HG02642 (cell line): Measurements from ENCODE around the gene SLC28A3.
"Not testable (repeated sequence)": the region's sequence is repeated elsewhere in the genome, so short reads cannot be mapped to it uniquely, and the experiment has no call there.

ENCODE experiments used
- ATAC-seq: cut with Tn5 transposase; IDR thresholded peaks from one replicate; pipeline ENCODE4 v1.9.1; 2021; ENCODE audit warnings: mild to moderate bottlenecking; ENCODE audit not compliant: unreplicated experiment, poor library complexity

The SLC28A3 gene, protein sequence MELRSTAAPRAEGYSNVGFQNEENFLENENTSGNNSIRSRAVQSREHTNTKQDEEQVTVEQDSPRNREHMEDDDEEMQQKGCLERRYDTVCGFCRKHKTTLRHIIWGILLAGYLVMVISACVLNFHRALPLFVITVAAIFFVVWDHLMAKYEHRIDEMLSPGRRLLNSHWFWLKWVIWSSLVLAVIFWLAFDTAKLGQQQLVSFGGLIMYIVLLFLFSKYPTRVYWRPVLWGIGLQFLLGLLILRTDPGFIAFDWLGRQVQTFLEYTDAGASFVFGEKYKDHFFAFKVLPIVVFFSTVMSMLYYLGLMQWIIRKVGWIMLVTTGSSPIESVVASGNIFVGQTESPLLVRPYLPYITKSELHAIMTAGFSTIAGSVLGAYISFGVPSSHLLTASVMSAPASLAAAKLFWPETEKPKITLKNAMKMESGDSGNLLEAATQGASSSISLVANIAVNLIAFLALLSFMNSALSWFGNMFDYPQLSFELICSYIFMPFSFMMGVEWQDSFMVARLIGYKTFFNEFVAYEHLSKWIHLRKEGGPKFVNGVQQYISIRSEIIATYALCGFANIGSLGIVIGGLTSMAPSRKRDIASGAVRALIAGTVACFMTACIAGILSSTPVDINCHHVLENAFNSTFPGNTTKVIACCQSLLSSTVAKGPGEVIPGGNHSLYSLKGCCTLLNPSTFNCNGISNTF

DNA sequence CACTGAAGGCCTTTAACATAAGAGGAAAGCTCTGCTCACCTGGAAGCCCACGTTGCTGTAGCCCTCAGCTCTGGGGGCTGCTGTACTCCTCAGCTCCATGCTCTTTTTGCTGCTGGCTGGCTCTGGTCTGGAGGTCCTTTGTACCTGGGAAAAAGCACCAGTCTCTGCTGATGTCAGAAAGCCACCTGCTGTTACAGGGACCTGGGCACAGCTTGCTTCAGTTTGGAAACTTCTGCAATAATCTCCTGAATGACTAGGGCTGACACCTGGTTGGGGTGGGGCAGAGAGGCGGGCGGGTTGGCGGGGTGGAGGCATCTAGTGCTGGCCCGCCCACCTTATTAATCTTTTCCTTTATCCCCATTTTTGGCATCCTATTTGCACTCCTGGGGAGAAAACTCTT lies at the start of gene SLC28A3:
TSS of gene SLC28A3 (minus strand) at position 224 of the 400 bp plus-strand sequence. CDS start at position 99, 125 bp downstream.
- ATAC-seq: no peak

DNA sequence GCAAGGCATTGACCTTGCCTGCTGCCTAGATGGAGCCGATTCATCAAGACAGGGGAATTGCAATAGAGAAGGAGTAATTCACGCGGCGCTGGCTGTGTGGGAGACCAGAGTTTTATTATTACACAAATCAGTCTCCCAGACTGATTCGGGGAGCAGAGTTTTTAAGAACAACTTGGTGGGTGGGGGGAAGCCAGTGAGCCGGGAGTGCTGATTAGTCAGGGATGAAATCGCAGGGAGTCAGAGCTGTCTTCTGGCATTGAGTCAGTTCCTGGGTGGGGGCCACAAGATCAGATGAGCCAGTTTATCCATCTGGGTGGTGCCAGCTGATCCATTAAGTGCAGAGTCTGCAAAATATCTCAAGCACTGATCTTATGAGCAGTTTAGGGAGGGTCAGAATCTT lies 49.7 kb upstream of the SLC28A3 start:
- not testable (repeated sequence) for ATAC-seq

DNA sequence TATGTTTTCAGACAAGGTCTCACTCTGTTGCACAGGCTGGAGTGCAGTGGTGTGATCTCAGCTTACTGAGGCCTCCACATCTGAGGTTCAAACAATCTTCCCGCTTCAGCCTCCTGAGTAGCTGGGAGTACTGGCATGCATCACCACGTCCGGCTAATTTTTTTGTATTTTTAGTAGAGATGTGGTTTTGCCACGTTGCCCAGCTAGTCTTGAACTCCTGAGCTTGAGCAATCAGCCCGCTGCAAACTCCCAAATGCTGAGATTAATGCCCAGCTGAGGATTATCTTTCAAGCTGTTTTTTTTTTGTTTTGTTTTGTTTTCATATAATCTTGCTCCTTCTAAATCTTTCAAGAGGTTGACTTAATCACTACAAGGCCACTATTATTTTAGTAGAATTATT lies 47.3 kb upstream of the SLC28A3 start:
- no peak for ATAC-seq

DNA sequence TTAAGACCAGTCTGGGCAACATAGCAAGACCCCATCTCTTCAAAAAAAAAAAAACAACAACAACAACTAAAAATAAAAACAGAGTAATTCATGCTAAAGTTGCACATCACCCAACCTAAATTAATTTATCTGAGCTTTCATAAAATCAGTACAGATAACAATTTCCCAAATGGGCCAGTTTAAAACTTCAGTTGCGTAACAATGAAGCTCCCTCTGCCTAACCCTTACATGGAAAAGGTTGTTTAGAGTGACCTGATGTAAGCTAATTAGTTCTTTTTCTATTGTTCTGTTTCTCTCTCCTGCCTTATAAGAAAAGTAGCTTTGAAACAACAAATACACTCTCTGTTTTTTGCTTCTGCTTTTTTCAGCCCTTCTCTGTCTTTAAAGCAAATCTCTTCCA lies 46.2 kb upstream of the SLC28A3 start:
- no peak for ATAC-seq

DNA sequence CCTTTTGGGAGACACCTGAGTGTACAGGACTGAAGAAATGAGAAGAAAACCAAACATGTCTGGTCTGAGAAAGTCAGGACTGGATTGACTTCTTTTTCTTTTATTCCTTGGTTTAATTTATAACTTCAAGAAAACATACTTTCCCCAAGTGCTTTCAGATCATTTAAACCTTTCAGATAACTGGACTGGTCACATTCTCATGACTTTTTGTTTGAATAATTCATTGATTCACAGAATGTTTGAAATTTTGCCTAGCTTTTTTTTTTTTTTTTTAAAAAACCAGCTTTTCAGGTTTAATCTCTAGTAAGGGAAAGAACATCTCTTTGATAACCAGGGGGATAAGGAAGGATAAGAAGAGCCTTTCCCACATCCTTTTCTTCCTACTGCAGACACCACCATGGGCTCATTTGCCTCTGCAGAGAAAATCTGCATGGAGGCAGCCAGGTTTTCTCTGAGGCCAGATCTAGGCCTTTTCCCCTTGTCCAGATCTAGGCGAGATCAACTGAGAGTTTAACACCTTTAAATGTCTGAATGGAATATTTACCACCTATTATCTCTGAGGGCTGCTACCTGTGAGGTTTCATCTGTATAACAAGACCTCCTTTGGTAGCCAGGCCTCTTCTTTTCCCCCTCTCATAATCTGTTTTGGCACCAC lies 45.0 kb upstream of the SLC28A3 start:
- ATAC-seq: no peak

DNA sequence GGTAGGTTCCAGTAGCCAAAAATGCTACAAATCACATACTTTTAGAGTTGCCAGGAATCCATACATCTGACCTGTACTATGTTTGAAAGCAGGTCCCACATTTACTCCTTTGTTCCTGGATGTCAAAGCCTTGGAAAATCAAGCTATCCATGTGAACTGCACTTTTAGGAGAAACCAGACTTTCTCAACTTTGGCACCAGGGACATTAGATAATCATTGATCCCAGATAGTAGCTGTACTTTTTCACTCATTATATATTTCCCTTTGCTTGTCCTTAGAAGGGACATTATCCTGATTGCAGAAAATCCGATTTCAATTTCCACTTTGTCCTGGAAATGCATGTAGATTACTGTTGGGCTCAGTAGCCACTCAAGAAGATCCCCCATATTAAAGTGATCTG lies 44.1 kb upstream of the SLC28A3 start:
- no peak for ATAC-seq

DNA sequence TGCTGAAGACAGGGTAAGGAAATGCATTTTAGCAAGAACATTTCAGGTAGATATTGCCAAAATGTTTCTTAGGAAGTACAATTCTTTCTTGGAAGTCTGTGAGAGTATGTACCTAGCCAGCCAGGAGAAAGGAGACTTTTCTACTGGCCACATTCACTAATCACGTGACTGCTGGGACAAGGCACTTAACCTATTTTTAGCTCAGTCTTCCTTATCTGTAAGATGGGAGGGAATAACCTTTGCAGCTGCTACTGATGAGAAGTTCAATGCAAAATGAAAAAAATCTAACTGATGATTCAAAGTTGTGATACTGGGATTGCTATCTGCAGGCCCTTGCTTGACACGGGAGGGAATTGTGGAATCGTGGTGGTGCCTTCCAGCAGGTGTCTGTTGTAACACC lies 42.6 kb upstream of the SLC28A3 start:
- no peak for ATAC-seq

DNA sequence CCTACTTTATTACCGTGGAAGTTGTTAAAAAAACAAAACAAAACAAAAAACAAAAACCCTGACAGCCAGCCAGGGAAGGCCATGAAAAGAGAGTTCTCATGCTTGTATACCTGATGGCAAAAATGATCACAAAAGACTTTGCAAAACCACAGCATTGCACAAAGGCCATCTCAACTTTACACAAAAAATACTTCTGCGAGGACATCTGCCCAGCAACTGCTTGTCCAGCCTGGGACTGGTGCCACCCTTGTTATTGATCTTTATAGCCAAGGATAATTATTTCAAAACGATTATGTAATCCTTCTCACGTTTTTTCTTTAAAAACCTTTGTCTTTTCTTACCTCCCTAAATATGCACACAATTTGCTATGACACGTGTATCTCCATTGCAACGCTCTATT lies 42.2 kb upstream of the SLC28A3 start:
- ATAC-seq: no peak

DNA sequence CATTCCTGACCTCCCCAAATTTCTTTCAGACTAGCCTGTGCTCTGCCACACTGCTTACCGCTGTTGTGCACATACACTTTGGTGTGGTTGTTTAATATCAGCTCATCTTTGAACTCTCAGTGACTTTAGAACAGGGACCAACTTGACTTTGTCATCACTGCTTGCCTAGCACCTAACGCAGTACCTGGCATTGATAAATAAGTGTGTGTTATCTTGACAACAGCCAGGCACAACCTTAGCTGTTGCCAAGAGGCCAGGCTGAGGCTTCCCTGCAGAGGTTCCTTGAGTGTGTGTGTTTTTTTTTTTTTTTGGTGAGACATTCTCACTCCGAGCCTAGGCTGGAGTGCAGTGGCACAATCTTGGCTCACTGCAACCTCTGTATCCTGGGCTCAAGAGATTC lies 41.0 kb upstream of the SLC28A3 start:
- no peak for ATAC-seq

DNA sequence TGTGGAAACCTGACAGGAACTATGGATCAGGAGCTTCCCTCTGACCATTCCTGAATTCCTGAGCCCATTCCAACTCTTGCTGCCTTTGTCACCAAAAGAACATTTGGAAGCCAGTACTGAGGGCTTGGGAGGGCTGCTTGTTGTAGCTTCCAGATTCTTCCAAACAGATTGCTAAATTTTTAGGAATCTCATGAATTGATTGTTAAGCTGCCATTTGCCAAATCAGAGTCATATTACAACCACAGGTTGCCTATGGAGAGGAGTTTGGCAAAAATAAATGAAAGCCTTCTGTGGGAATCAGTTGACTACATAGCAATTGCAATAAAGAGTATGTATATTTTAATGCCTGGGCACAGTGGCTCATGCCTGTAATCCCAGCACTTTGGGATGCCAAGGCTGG lies 39.2 kb upstream of the SLC28A3 start:
- no peak for ATAC-seq

DNA sequence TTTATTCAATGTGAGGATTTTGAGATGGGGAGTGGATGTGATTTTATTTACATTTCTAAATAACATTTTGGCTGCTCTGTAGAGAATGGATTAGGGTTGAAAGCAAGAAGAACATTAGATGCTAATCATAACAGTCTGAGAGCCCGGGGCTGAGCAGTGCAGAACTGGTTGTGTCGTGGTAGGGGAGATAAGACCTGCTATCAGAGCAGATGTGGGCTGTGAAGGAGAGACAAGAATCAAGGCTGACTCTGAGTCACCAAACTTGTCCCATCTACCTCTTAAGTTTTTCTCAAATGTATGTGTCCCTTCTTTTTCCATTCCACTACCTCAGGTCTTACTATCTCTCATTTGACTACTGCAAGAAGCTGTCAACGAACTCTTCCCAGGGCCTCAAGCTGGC lies 35.4 kb upstream of the SLC28A3 start:
- no peak for ATAC-seq

DNA sequence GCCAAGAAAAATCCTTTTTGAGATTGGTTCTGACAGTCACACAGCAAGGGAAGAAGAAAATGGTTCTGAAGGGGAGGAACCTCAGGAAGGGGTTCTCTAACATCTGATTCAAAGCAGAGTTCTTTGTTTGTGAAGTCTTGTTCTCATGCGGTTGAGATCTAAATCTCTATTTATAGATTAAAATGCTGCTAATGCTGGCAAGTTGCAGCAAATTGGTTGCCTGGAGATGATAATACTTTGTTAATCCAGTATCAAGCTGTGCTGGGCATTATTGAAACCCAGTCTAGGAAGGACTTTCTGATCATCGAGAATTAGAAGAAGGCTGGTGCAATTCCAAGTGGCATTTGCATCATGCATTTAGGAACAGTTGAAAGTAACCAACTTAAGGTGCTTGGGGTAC lies 34.0 kb upstream of the SLC28A3 start:
- ATAC-seq: no peak

DNA sequence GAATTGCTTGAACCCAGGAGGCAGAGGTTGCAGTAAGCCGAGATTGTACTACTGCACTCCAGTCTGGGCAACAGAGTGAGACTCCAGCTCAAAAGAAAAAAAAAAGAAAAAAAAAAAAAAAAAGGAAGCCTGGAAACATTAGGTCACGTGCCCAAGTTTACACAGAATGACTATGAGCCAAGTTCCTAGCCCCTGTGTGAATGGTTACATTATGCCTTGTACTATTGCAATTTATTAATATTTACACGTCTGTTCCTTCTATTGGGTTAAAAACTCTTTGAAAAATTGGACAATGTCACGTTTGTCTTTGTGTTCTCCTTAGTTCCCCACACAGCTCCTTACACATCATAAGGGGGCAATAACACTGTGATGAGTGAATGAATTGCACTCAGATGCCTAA lies 33.5 kb upstream of the SLC28A3 start:
- ATAC-seq: no peak

DNA sequence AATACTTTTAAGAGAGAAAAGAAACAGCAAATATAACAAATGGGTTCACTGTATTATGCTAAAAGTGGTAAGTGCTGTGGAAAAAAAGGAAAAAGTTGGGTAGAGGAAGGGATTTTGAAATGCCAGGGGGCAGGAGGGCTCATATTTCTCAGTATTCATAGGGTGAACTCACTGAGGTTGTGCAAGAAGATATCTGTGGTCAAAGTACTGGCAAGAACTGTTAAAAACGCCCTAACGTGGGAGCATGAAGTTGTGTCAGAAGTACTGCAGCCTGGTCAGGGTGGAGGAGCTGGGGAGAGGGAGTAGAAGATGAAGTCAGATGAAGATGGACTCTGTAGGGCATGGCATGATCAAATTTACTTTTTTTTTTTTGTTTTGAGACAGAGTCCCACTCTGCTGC lies 31.2 kb upstream of the SLC28A3 start:
- ATAC-seq: no peak

DNA sequence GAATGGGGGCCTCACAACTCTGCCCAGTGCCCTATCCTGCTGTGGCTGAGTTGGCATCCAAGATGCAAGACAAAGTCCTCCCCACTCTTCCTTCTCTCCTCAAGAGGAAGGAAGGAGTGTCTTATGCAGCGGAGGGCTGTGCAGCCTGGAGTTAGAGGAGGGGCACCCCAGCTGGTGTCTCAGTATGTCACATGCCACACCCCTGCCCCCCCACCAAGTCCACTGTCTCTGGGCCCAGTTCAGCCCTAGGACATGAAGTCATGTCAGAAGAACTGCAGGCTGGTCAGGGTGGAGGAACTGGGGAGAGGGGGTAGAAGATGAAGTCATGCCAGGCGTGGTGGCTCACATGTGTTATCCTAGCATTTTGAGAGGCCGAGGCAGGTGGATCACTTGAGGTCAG lies 28.0 kb upstream of the SLC28A3 start:
- ATAC-seq: no peak

DNA sequence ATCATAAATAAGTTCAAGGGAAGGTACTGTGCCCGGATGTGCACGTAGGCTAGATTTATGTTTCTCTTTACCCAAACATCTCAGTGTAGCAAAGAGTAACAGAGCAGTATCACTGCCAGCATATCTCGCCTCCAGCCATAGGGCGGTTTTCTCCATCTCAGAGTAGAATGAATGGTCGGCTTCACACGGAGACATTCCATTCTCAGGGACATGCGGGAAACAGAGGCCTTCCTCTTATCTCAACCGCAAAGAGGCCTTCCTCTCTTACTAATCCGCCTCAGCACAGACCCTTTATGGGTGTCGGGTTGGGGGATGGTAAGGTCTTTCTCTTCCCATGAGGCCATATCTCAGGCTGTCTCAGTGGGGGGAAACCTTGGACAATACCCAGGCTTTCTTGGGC lies 27.2 kb upstream of the SLC28A3 start:
- not testable (repeated sequence) for ATAC-seq

DNA sequence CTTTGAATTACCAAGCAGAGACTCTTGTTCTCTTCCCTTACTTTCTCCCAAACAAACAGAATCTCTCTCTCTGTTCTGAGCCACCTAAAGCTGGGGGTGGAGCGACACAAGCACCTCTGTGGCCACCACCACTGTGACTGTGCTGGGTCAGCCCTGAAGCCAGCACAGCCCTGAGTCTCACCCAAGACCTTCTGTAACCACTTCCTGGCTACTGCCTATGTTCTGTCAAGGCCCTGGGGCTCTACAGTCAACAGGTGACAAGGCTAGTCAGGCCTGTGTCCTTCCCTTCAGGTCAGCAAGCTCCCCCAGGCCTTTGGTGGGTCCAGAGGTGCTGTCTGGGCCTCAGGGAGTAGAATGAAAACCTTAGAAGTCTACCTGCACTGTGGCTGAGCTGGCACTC lies 26.1 kb upstream of the SLC28A3 start:
- no peak for ATAC-seq

DNA sequence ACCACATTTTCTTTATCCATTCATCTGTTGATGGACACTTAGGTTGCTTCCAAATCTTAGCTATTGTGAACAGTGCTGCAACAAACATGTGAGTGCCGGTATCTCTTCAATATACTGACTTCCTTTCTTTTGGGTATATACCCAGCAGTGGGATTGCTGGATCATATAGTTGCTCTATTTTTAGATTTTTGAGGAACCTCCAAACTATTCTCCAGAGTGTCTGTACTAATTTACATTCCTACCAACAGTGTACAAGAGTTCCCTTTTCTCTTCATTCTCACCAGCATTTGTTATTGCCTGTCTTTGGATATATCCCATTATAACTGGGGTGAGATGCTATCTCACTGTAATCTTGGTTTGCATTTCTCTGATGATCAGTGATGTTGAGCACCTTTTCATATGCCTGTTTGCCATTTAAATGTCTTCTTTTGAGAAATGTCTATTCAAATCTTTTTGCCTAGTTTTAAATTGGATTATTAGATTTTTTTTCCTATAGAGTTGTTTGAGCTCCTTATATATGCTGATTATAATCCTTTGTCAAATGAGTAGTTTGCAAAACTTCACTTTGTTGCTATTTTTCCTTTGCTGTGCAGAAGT lies 24.4 kb upstream of the SLC28A3 start:
- ATAC-seq: not testable (repeated sequence)

DNA sequence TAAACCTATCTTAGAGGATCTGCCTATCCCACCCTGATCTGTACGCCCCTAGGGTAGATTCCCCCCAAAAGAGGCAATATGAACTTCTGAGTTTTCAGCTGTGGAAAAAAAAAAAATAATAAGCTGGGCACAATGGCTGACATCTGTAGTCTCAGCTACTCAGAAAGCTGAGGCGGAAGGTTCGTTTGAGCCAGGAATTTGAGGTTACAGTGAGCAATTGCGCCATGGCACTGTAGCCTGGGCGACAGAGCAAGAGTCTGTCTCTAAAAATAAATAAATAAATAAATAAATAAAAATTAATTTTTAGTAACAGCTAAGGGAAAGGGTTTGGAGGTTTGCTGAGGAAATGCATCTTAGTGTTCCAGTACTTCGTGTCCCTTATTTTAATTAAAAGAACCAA lies 21.1 kb upstream of the SLC28A3 start:
- no peak for ATAC-seq

DNA sequence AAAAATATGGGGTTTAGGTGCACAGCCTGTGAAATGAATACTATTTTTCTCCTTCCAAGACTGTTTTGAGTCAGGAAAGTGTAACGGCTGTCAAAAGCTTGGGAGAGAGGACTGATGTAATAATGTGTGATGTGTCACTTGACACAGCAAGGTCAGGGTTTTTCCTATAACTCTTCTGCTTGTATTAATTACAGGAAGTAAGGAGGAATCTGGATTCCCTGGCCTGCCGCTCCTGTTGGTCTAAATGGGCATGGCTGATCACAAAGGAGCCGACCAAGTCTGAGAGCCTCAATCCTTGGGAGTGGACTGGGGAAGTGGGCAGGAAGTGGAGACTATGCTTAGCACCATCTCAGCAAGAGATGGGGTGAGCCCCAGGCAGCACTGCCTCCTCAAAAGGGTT lies 16.7 kb upstream of the SLC28A3 start:
- no peak for ATAC-seq

DNA sequence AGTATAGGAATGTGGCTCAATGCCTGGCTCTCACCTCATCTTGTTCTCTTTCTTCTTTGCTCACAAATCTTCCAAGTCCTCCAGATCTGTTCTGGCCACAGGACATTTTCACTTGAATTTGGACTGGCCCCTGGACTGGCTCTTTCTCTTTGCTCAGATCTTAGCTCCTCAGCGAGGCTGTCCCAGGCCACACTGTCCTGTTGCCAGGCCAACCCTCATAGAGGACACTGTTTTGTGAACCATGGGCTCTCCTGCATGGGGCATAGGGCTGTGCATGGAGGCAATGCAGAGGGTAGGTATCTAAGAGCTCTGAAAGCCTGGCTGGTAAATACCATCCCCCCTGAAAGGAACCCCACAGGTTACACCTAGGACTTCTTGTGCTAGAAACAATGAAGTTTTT lies 13.5 kb upstream of the SLC28A3 start:
- ATAC-seq: no peak
